Measurements from ENCODE around the gene TSKU.

Gene TSKU

DNA sequence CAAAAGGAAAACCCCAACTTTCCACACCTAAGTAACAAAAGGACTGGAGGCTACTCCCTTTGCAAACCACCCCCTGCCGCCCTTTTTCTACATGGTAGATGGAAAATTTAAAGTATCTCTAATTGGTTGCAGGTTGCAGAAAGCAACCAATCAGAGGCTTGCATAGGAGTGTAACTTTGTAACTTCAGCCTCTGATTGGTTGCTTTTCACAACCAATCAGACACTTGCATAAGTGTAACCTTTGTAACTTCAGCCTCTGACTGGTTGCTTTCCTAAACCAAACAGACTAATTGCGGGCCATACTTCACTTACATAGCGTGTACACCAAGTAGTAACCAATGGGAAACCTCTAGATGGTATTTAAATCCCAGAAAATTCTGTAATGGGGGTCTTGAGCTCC, 60.8 kb downstream of the TSKU start:
- H3K27me3 ChIP-seq (ENCODE audit: control insufficient read depth in 3 of 3, insufficient read depth in 3 of 3, low read depth in 1 of 3, low read length in 3 of 3), result no peaks in the 10 kb centered on the region
- no peak overlapping the region for H3K18ac ChIP-seq (ENCODE audit: low read length)
- H3K4me1 ChIP-seq (ENCODE audit: control insufficient read depth in 2 of 2, insufficient read depth in 1 of 2, low read depth in 1 of 2, low read length in 2 of 2), result peaks cover 5 to 13% of the 10 kb centered on the region in 2 donors
- H4K91ac ChIP-seq (ENCODE audit: low read depth, low read length, poor library complexity), result no peak overlapping the region
- no peak overlapping the region for H2BK120ac ChIP-seq (ENCODE audit: low read depth, low read length)
- no peaks in the 10 kb centered on the region for H3K36me3 ChIP-seq (replicated peaks in 1 of 2; ENCODE audit: control insufficient read depth in 2 of 2, insufficient read depth in 2 of 2, low read length in 2 of 2)
- no peak for DNase-seq (ENCODE audit: low spot score)
- no peak overlapping the region for H3K4ac ChIP-seq (ENCODE audit: low read length)
- H3K9ac ChIP-seq (ENCODE audit: low read depth, low read length, poor library complexity), result no peak overlapping the region
- H3K79me1 ChIP-seq (ENCODE audit: low read depth, low read length), result no peaks in the 10 kb centered on the region
- no peak overlapping the region for H2AFZ ChIP-seq (ENCODE audit: low read length)
- no peak overlapping the region for H3K14ac ChIP-seq (ENCODE audit: low read length)
- no peak overlapping the region for H3K4me2 ChIP-seq (ENCODE audit: insufficient read depth, low read length, poor library complexity, severe bottlenecking)
- no peaks in the 10 kb centered on the region for H3K9me3 ChIP-seq (replicated peaks in 1 of 2; ENCODE audit: control insufficient read depth in 2 of 2, insufficient read depth in 1 of 2, low read depth in 1 of 2, low read length in 2 of 2)
- no peak overlapping the region for H3K23ac ChIP-seq (ENCODE audit: low read depth, low read length, poor library complexity)
- no peak overlapping the region for H2BK5ac ChIP-seq (ENCODE audit: low read length)
- no peak overlapping the region for H2AK5ac ChIP-seq (ENCODE audit: low read depth, low read length)
- no peak overlapping the region for H3K4me3 ChIP-seq (ENCODE audit: low read length in 2 of 2)
- no peak overlapping the region for H2BK15ac ChIP-seq (ENCODE audit: low read length)
- no peak overlapping the region for H2BK12ac ChIP-seq (ENCODE audit: low read length)
- H4K8ac ChIP-seq (ENCODE audit: low read depth, low read length), result no peak overlapping the region
- WGBS, 2 donors (ENCODE audit: extremely low coverage in 2 of 2, insufficient read length in 2 of 2, insufficient replicate concordance in 1 of 2), result no CpG with 5 or more reads among the region's 3 CpGs
- no peak overlapping the region for H3K27ac ChIP-seq (replicated peaks; ENCODE audit: low read length)

DNA sequence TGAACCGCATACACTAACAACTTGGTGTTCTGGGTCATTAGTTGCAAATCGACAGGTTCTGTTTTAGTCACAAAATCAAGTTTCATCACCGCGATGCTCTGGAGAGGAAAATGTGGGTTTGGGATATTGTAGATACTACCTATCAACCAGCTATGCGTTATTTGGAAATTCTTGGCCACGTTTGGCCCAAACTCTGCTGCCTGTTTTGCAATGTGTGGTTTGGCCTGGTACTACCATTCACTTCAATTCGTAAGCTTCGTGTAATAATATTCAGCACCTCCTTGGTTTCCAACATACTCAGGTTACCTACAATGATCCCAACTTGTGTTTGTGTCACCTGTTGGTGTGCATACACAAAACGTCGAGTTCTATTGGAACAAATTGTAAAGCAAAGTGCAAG, 61.4 kb downstream of the TSKU start:
- Histone ChIP-seq H2BK12ac (ENCODE audit: low read length) (no peak overlapping the region), H3K27me3 (ENCODE audit: control insufficient read depth in 3 of 3, insufficient read depth in 3 of 3, low read depth in 1 of 3, low read length in 3 of 3) (no peaks in the 10 kb centered on the region), H2BK5ac (ENCODE audit: low read length) (no peak overlapping the region), H4K8ac (ENCODE audit: low read depth, low read length) (no peak overlapping the region), H3K36me3 (replicated peaks in 1 of 2; ENCODE audit: control insufficient read depth in 2 of 2, insufficient read depth in 2 of 2, low read length in 2 of 2) (no peaks in the 10 kb centered on the region), H4K91ac (ENCODE audit: low read depth, low read length, poor library complexity) (no peak overlapping the region), H3K79me1 (ENCODE audit: low read depth, low read length) (no peaks in the 10 kb centered on the region), H3K4me3 (ENCODE audit: low read length in 2 of 2) (no peak overlapping the region), H3K9me3 (replicated peaks in 1 of 2; ENCODE audit: control insufficient read depth in 2 of 2, insufficient read depth in 1 of 2, low read depth in 1 of 2, low read length in 2 of 2) (no peaks in the 10 kb centered on the region), H3K4me1 (ENCODE audit: control insufficient read depth in 2 of 2, insufficient read depth in 1 of 2, low read depth in 1 of 2, low read length in 2 of 2) (peaks cover under 1 to 11% of the 10 kb centered on the region in 2 donors), H3K27ac (replicated peaks; ENCODE audit: low read length) (no peak overlapping the region), H3K18ac (ENCODE audit: low read length) (no peak overlapping the region), H3K4ac (ENCODE audit: low read length) (no peak overlapping the region), H2AK5ac (ENCODE audit: low read depth, low read length) (no peak overlapping the region), H2BK120ac (ENCODE audit: low read depth, low read length) (no peak overlapping the region), H3K14ac (ENCODE audit: low read length) (no peak overlapping the region), H2AFZ (ENCODE audit: low read length) (no peak overlapping the region), H3K9ac (ENCODE audit: low read depth, low read length, poor library complexity) (no peak overlapping the region), H2BK15ac (ENCODE audit: low read length) (no peak overlapping the region), H3K4me2 (ENCODE audit: insufficient read depth, low read length, poor library complexity, severe bottlenecking) (no peak overlapping the region), H3K23ac (ENCODE audit: low read depth, low read length, poor library complexity) (no peak overlapping the region)
- DNase-seq (ENCODE audit: low spot score), result no peak
- no CpG with 5 or more reads among the region's 10 CpGs for WGBS, 2 donors (ENCODE audit: extremely low coverage in 2 of 2, insufficient read length in 2 of 2, insufficient replicate concordance in 1 of 2)

DNA sequence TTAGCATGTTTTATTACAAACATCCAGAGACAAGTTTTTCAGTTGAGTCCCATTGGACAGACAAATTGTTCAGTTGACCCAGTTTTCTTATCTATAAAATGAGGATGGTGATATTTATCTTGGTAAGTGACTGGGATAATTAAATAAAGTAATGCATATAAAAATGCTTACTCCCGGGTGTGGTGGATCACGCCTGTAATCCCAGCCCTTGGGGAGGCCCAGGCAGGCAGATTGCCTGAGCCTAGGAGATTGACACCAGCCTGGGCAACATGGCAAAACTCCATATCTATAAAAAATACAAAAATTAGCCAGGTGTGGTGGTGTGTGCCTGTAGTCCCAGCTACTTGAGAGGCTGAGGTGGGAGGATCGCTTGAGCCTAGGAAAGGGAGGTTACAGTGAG, 61.9 kb downstream of the TSKU start:
- Histone ChIP-seq H3K23ac (ENCODE audit: low read depth, low read length, poor library complexity) (no peak overlapping the region), H3K27me3 (ENCODE audit: control insufficient read depth in 3 of 3, insufficient read depth in 3 of 3, low read depth in 1 of 3, low read length in 3 of 3) (peaks cover 0 to 4% (median 0%) of the 10 kb centered on the region in 3 experiments)

DNA sequence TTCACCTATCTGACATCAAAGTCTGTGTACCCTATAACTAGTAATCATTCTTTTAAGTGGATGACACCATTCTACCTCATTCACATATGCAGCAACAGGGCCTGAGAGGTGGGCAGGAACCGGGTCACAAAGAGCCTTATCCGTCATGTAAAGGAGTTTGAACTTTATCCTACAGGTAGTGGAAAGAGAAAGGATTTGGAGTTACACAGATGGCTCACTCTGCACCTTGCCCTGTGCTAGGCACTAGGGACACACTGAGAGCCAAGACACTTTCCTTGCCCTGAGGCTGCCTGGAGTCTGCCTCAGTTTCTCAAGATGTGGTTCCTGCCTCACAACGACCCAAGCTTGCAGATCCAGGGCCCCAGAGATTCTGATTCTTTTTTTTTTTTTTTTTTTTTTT, 63.3 kb downstream of the TSKU start:
- no peak overlapping the region for H2BK120ac ChIP-seq (ENCODE audit: low read depth, low read length)
- H3K27me3 ChIP-seq (ENCODE audit: control insufficient read depth in 3 of 3, insufficient read depth in 3 of 3, low read depth in 1 of 3, low read length in 3 of 3), result peaks cover 0 to 16% (median 0%) of the 10 kb centered on the region in 3 experiments
- no peak for DNase-seq (ENCODE audit: low spot score)
- H3K4me3 ChIP-seq (ENCODE audit: low read length in 2 of 2), result no peak overlapping the region
- peaks cover 0 to 10% of the 10 kb centered on the region in 2 donors for H3K4me1 ChIP-seq (ENCODE audit: control insufficient read depth in 2 of 2, insufficient read depth in 1 of 2, low read depth in 1 of 2, low read length in 2 of 2)
- no peak overlapping the region for H3K9ac ChIP-seq (ENCODE audit: low read depth, low read length, poor library complexity)
- H3K18ac ChIP-seq (ENCODE audit: low read length), result no peak overlapping the region
- no peak overlapping the region for H3K4me2 ChIP-seq (ENCODE audit: insufficient read depth, low read length, poor library complexity, severe bottlenecking)
- H2AFZ ChIP-seq (ENCODE audit: low read length), result no peak overlapping the region
- no peak overlapping the region for H3K23ac ChIP-seq (ENCODE audit: low read depth, low read length, poor library complexity)
- no peak overlapping the region for H3K4ac ChIP-seq (ENCODE audit: low read length)
- H4K91ac ChIP-seq (ENCODE audit: low read depth, low read length, poor library complexity), result no peak overlapping the region
- H2BK15ac ChIP-seq (ENCODE audit: low read length), result no peak overlapping the region
- H3K9me3 ChIP-seq (replicated peaks in 1 of 2; ENCODE audit: control insufficient read depth in 2 of 2, insufficient read depth in 1 of 2, low read depth in 1 of 2, low read length in 2 of 2), result no peaks in the 10 kb centered on the region
- H3K36me3 ChIP-seq (replicated peaks in 1 of 2; ENCODE audit: control insufficient read depth in 2 of 2, insufficient read depth in 2 of 2, low read length in 2 of 2), result no peaks in the 10 kb centered on the region
- no peak overlapping the region for H3K27ac ChIP-seq (replicated peaks; ENCODE audit: low read length)
- no peak overlapping the region for H3K14ac ChIP-seq (ENCODE audit: low read length)
- WGBS, 2 donors (ENCODE audit: extremely low coverage in 2 of 2, insufficient read length in 2 of 2, insufficient replicate concordance in 1 of 2), result no CpG with 5 or more reads among the region's 3 CpGs
- H2BK5ac ChIP-seq (ENCODE audit: low read length), result no peak overlapping the region
- no peak overlapping the region for H2AK5ac ChIP-seq (ENCODE audit: low read depth, low read length)
- no peak overlapping the region for H4K8ac ChIP-seq (ENCODE audit: low read depth, low read length)
- H3K79me1 ChIP-seq (ENCODE audit: low read depth, low read length), result no peaks in the 10 kb centered on the region
- no peak overlapping the region for H2BK12ac ChIP-seq (ENCODE audit: low read length)

More for the DNA sequence above, 61.9 kb downstream of the TSKU start:
- no peak overlapping the region for H2BK120ac ChIP-seq (ENCODE audit: low read depth, low read length)
- H3K9me3 ChIP-seq (replicated peaks in 1 of 2; ENCODE audit: control insufficient read depth in 2 of 2, insufficient read depth in 1 of 2, low read depth in 1 of 2, low read length in 2 of 2), result no peaks in the 10 kb centered on the region
- no peak overlapping the region for H3K9ac ChIP-seq (ENCODE audit: low read depth, low read length, poor library complexity)
- peaks cover 0 to 11% of the 10 kb centered on the region in 2 donors for H3K4me1 ChIP-seq (ENCODE audit: control insufficient read depth in 2 of 2, insufficient read depth in 1 of 2, low read depth in 1 of 2, low read length in 2 of 2)
- H3K36me3 ChIP-seq (replicated peaks in 1 of 2; ENCODE audit: control insufficient read depth in 2 of 2, insufficient read depth in 2 of 2, low read length in 2 of 2), result no peaks in the 10 kb centered on the region
- no peak overlapping the region for H2AK5ac ChIP-seq (ENCODE audit: low read depth, low read length)
- H2BK15ac ChIP-seq (ENCODE audit: low read length), result no peak overlapping the region
- H3K4me2 ChIP-seq (ENCODE audit: insufficient read depth, low read length, poor library complexity, severe bottlenecking), result no peak overlapping the region
- H3K79me1 ChIP-seq (ENCODE audit: low read depth, low read length), result no peaks in the 10 kb centered on the region
- no peak overlapping the region for H3K18ac ChIP-seq (ENCODE audit: low read length)
- H3K27ac ChIP-seq (replicated peaks; ENCODE audit: low read length), result no peak overlapping the region
- no peak overlapping the region for H4K8ac ChIP-seq (ENCODE audit: low read depth, low read length)
- no peak overlapping the region for H2AFZ ChIP-seq (ENCODE audit: low read length)
- no peak overlapping the region for H4K91ac ChIP-seq (ENCODE audit: low read depth, low read length, poor library complexity)
- H2BK12ac ChIP-seq (ENCODE audit: low read length), result no peak overlapping the region
- no peak overlapping the region for H3K4me3 ChIP-seq (ENCODE audit: low read length in 2 of 2)
- H2BK5ac ChIP-seq (ENCODE audit: low read length), result no peak overlapping the region
- no peak overlapping the region for H3K14ac ChIP-seq (ENCODE audit: low read length)
- DNase-seq (ENCODE audit: low spot score), result no peak
- no CpG with 5 or more reads among the region's 3 CpGs for WGBS, 2 donors (ENCODE audit: extremely low coverage in 2 of 2, insufficient read length in 2 of 2, insufficient replicate concordance in 1 of 2)
- no peak overlapping the region for H3K4ac ChIP-seq (ENCODE audit: low read length)

Data from neuronal stem cell (in vitro differentiated cells).